Measurements from ENCODE around the gene OPN5.

- TF ChIP-seq CTCF (IDR thresholded peaks at IDR 0.05) (no peak), POLR2A (IDR thresholded peaks at IDR 0.05) (no peak)
These were observed 63.0 kb downstream of the OPN5 start for GRCh38 chr6:47844881-47845280.

Data from adrenal gland (tissue), 5 donors.